Measurements from ENCODE around the gene ZSCAN10. TPM values are rescaled to one million over a fixed set of nuclear protein-coding genes. Genes with fewer than 3 reads are reported as not detected.
A peak's percentile ranks its signal among the peaks of the same experiment; 100 is the strongest.

ZSCAN10 gene
- total RNA-seq, 4 donors from 2014 or later: not detected

GRCh38 chr16:3115561-3115960 is 16.5 kb upstream of the ZSCAN10 start:
- in situ Hi-C loops (cut with MboI; ENCODE audit: low pct_ligation_motif_present in 1 of 4, low pct_unique_long_range_greater_than_20kb in 1 of 4, low sequenced_read_pairs in 3 of 4) (no loop called here), intact Hi-C loops (cut with DNase I; ENCODE audit: low total_unique reads) (no loop called here)
- Histone ChIP-seq H3K4me1 (peaks cover 8 to 25% (median 23%) of the 10 kb centered on the region in 4 donors), H3K27ac (no peak overlapping the region), H3K36me3 (no peaks in the 10 kb centered on the region), H3K4me3 (no peak overlapping the region), H3K27me3 (no peaks in the 10 kb centered on the region), H3K9me3 (no peaks in the 10 kb centered on the region)
- TF ChIP-seq POLR2AphosphoS5 (IDR thresholded peaks at IDR 0.05) (no peak), CTCF (IDR thresholded peaks at IDR 0.05) (no peak), POLR2A (IDR thresholded peaks at IDR 0.05) (no peak), EP300 (IDR thresholded peaks at IDR 0.05; ENCODE audit: low read depth) (no peak)
- DNase-seq: no peak
- WGBS, 2 donors (ENCODE audit: low coverage in 1 of 2): 83% methylated on average over 7 of the region's 14 CpGs; no CpG with 5 or more reads in 1 of the 2 donors

GRCh38 chr16:3115003-3115402 is 15.9 kb upstream of the ZSCAN10 start:
- in situ Hi-C loops (cut with MboI; ENCODE audit: low pct_ligation_motif_present in 1 of 4, low pct_unique_long_range_greater_than_20kb in 1 of 4, low sequenced_read_pairs in 3 of 4): no loop called here
- intact Hi-C loops (cut with DNase I; ENCODE audit: low total_unique reads): no loop called here
- WGBS, 2 donors (ENCODE audit: low coverage in 1 of 2): 80 to 92% methylated on average over 1 to 12 of the region's 12 CpGs
- no peak for DNase-seq
- no peak overlapping the region for H3K27ac ChIP-seq
- no peaks in the 10 kb centered on the region for H3K27me3 ChIP-seq
- H3K4me1 ChIP-seq: peaks cover 8 to 25% (median 23%) of the 10 kb centered on the region in 4 donors
- no peaks in the 10 kb centered on the region for H3K9me3 ChIP-seq
- no peaks in the 10 kb centered on the region for H3K36me3 ChIP-seq
- TF ChIP-seq CTCF (IDR thresholded peaks at IDR 0.05): no peak
- TF ChIP-seq POLR2AphosphoS5 (IDR thresholded peaks at IDR 0.05): no peak
- TF ChIP-seq EP300 (IDR thresholded peaks at IDR 0.05; ENCODE audit: low read depth): no peak
- no peak for TF ChIP-seq POLR2A (IDR thresholded peaks at IDR 0.05)
- no peak overlapping the region for H3K4me3 ChIP-seq

GRCh38 chr16:3113765-3114479 is 14.8 kb upstream of the ZSCAN10 start:
- TF ChIP-seq EP300 (IDR thresholded peaks at IDR 0.05; ENCODE audit: low read depth) (no peak), POLR2A (IDR thresholded peaks at IDR 0.05) (no peak), POLR2AphosphoS5 (IDR thresholded peaks at IDR 0.05) (no peak), CTCF (IDR thresholded peaks at IDR 0.05) (no peak)
- Histone ChIP-seq H3K9me3 (no peaks in the 10 kb centered on the region), H3K36me3 (no peaks in the 10 kb centered on the region), H3K4me3 (peak overlapping the region in 3 of 4 donors; percentile 65 to 83 (median 68)), H3K27me3 (no peaks in the 10 kb centered on the region), H3K27ac (peak overlapping the region in 1 of 4 donors; percentile 79), H3K4me1 (peaks cover 8 to 25% (median 23%) of the 10 kb centered on the region in 4 donors)
- in situ Hi-C loops (cut with MboI; ENCODE audit: low pct_ligation_motif_present in 1 of 4, low pct_unique_long_range_greater_than_20kb in 1 of 4, low sequenced_read_pairs in 3 of 4) (no loop called here), intact Hi-C loops (cut with DNase I; ENCODE audit: low total_unique reads) (no loop called here)
- no peak for DNase-seq
- WGBS, 2 donors (ENCODE audit: low coverage in 1 of 2): 68% methylated on average over 17 of the region's 17 CpGs; no CpG with 5 or more reads in 1 of the 2 donors

GRCh38 chr16:3112881-3113574 is 13.9 kb upstream of the ZSCAN10 start:
- no peaks in the 10 kb centered on the region for H3K9me3 ChIP-seq
- no peaks in the 10 kb centered on the region for H3K27me3 ChIP-seq
- WGBS, 2 donors (ENCODE audit: low coverage in 1 of 2): 24 to 45% methylated on average over 2 to 19 of the region's 19 CpGs
- no peak for DNase-seq
- peak overlapping the region; percentile 79 to 80 (median 80) for H3K27ac ChIP-seq
- intact Hi-C loops (cut with DNase I; ENCODE audit: low total_unique reads) (no loop called here), in situ Hi-C loops (cut with MboI; ENCODE audit: low pct_ligation_motif_present in 1 of 4, low pct_unique_long_range_greater_than_20kb in 1 of 4, low sequenced_read_pairs in 3 of 4) (no loop called here)
- no peaks in the 10 kb centered on the region for H3K36me3 ChIP-seq
- H3K4me3 ChIP-seq: peak overlapping the region; percentile 65 to 83 (median 72)
- peaks cover 8 to 25% (median 23%) of the 10 kb centered on the region in 4 donors for H3K4me1 ChIP-seq
- TF ChIP-seq CTCF (IDR thresholded peaks at IDR 0.05) (no peak), EP300 (IDR thresholded peaks at IDR 0.05; ENCODE audit: low read depth) (no peak), POLR2A (IDR thresholded peaks at IDR 0.05) (no peak), POLR2AphosphoS5 (IDR thresholded peaks at IDR 0.05) (no peak)
